ENCODE data around the gene WDR88. TPM values are rescaled to one million over a fixed set of nuclear protein-coding genes. Genes with fewer than 3 reads are reported as not detected.
A peak's percentile ranks its signal among the peaks of the same experiment; 100 is the strongest.

The WDR88 gene
- total and polyA plus RNA-seq, 2 donors (not counting 1 experiment from before 2014, with no cell fraction given): 0.47 TPM; not detected in 1

- Histone ChIP-seq H3K4me1 (ENCODE audit: control insufficient read depth in 2 of 2, insufficient read depth in 2 of 2, low read length in 2 of 2) (peaks cover 9 to 22% of the 10 kb centered on the region in 2 donors), H3K27ac (ENCODE audit: low read length in 2 of 2) (no peak overlapping the region), H3K9me3 (ENCODE audit: control extremely low read depth in 1 of 3, control insufficient read depth in 2 of 3, insufficient read depth in 1 of 3, low read length in 2 of 3) (peaks cover 4 to 20% (median 17%) of the 10 kb centered on the region in 3 donors), H4K20me1 (ENCODE audit: control insufficient read depth, insufficient read depth, low read length, poor library complexity, severe bottlenecking) (no peaks in the 10 kb centered on the region), H3K79me2 (ENCODE audit: control insufficient read depth, insufficient read depth, low read length) (no peaks in the 10 kb centered on the region), H3K27me3 (replicated peaks in 1 of 4; ENCODE audit: control extremely low read depth in 1 of 4, control insufficient read depth in 3 of 4, insufficient read depth in 4 of 4, low read length in 3 of 4) (peaks cover 0 to 39% (median 21%) of the 10 kb centered on the region in 4 experiments), H3K4me2 (replicated peaks; ENCODE audit: low read depth, low read length, poor library complexity, severe bottlenecking) (peak overlapping the region; percentile 67), H2AFZ (ENCODE audit: insufficient read depth, low read depth, low read length, poor library complexity, severe bottlenecking) (no peak overlapping the region), H3K36me3 (replicated peaks in 1 of 2; ENCODE audit: control extremely low read depth in 1 of 2, control insufficient read depth in 1 of 2, extremely low read depth in 1 of 2, insufficient read depth in 2 of 2, low read length in 1 of 2) (no peaks in the 10 kb centered on the region), H3K4me3 (ENCODE audit: control extremely low read depth in 1 of 5, extremely low read depth in 1 of 5, insufficient read depth in 1 of 5, low read depth in 2 of 5, low read length in 4 of 5) (no peak overlapping the region), H3K9ac (ENCODE audit: low read length) (no peak overlapping the region)
- H3K27ac Mint-ChIP-seq: no peak overlapping the region
- peak overlapping the region; percentile 46 for H3K4me3 Mint-ChIP-seq
- no peak for DNase-seq
- peaks cover 8% of the 10 kb centered on the region for H3K4me1 Mint-ChIP-seq
- CTCF ChIA-PET: interaction anchor here (1.1 kb wide), 1 partner anchor 12 kb away, joined by 3 read pairs; no protein-coding TSS in a partner anchor
- H3K9me3 Mint-ChIP-seq (ENCODE audit: insufficient read depth): peaks cover 11% of the 10 kb centered on the region
- intact Hi-C loops (cut with micrococcal nuclease): no loop called here
- TF ChIP-seq EZH2 (IDR thresholded peaks at IDR 0.05; ENCODE audit: borderline replicate concordance, insufficient read depth, low read depth, low read length, poor library complexity, severe bottlenecking) (no peak), CTCF (IDR thresholded peaks at IDR 0.05) (no peak)
- no peak for ATAC-seq (ENCODE audit: low read depth)
- WGBS (ENCODE audit: insufficient coverage): 70% methylated on average over 18 of the region's 18 CpGs
- peaks cover 63% of the 10 kb centered on the region for H3K27me3 Mint-ChIP-seq
- POLR2A ChIA-PET: no interaction called here
These were observed 93.0 kb downstream of the WDR88 start for GRCh38 chr19:33224694-33225457.

Other genes with a start within 250 kb of the WDR88 start
- gene CEP89, start 160.2 kb upstream of the WDR88 start, total RNA-seq: 27.1 and 38.6 TPM in 2 replicates
- gene CEP89, start 160.2 kb upstream of the WDR88 start, polyA plus RNA-seq: 7.2 and 10.2 TPM in 2 replicates
- 1.4 and 2.7 TPM in 2 replicates for gene FAAP24, start 159.9 kb upstream of the WDR88 start, total RNA-seq
- gene FAAP24, start 159.9 kb upstream of the WDR88 start, polyA plus RNA-seq: 1.2 and 2.2 TPM in 2 replicates
- gene RHPN2, start 67.2 kb upstream of the WDR88 start, total RNA-seq: 5.2 and 5.5 TPM in 2 replicates
- gene RHPN2, start 67.2 kb upstream of the WDR88 start, polyA plus RNA-seq: 3.6 and 4.9 TPM in 2 replicates
- gene GPATCH1, start 50.9 kb upstream of the WDR88 start, total RNA-seq: 14.6 and 16.9 TPM in 2 replicates
- 9.9 and 13.6 TPM in 2 replicates for gene GPATCH1, start 50.9 kb upstream of the WDR88 start, polyA plus RNA-seq
- gene LRP3, start 62.2 kb downstream of the WDR88 start, total RNA-seq: not detected in 2 replicates
- 0.10 and 0.13 TPM in 2 replicates for gene LRP3, start 62.2 kb downstream of the WDR88 start, polyA plus RNA-seq
- not detected in 2 replicates for gene SLC7A10, start 93.7 kb downstream of the WDR88 start, total RNA-seq
- gene SLC7A10, start 93.7 kb downstream of the WDR88 start, polyA plus RNA-seq: not detected in 2 replicates
- gene CEBPA, start 170.4 kb downstream of the WDR88 start, total RNA-seq: 1.7 and 2.5 TPM in 2 replicates
- 1.2 and 2.6 TPM in 2 replicates for gene CEBPA, start 170.4 kb downstream of the WDR88 start, polyA plus RNA-seq
- gene CEBPG, start 241.6 kb downstream of the WDR88 start, total RNA-seq: 23.4 and 24.2 TPM in 2 replicates
- gene CEBPG, start 241.6 kb downstream of the WDR88 start, polyA plus RNA-seq: 12.5 and 32.0 TPM in 2 replicates